GM19193 (cell line): ENCODE results near the gene HIP1R.

Source experiments
- POLR2A ChIP-seq: IDR thresholded peaks from 4 replicates; pipeline ENCODE4 v1.6.1; 2011; ENCODE audit not compliant: insufficient read depth, insufficient read length; ENCODE audit errors: extremely low read depth

The HIP1R gene

DNA sequence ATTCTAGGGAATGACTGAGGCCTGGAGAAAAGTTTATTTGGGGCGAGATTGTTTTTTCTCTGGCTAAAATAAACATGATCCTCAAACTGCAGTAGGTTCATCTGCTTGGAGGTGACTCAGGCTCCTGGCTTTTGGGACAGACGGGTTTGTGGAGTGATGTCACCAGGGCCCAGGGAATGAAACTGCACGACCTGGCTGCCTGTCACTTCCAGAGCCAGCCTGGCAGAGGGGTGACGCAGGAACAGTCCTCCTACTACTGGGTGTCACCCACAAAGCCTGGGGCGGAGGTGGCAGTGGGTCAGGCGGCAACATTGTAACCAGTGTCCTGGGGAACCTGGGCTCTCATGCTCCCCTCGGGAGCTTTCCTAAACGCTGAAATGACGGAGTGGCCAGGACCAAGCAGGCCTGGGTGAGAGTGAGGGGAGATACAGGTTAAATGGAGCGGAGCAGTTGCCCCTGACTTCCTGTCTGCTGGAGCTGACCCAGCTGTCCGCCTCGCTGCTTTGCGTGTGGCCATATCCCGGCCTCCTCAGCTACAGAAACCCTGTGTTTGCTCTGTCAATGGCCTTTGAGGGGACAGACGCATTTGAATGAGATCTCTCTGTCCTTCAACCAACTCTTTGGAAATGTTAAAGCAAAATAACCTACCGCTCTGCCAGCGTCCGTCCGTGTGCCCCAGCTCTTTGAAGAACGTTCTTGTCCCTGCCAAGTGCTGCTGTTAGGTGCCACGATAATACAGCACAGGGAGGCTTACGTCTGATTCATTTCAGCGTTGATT is 6.5 kb downstream of the HIP1R start:
- no peak for TF ChIP-seq POLR2A

DNA sequence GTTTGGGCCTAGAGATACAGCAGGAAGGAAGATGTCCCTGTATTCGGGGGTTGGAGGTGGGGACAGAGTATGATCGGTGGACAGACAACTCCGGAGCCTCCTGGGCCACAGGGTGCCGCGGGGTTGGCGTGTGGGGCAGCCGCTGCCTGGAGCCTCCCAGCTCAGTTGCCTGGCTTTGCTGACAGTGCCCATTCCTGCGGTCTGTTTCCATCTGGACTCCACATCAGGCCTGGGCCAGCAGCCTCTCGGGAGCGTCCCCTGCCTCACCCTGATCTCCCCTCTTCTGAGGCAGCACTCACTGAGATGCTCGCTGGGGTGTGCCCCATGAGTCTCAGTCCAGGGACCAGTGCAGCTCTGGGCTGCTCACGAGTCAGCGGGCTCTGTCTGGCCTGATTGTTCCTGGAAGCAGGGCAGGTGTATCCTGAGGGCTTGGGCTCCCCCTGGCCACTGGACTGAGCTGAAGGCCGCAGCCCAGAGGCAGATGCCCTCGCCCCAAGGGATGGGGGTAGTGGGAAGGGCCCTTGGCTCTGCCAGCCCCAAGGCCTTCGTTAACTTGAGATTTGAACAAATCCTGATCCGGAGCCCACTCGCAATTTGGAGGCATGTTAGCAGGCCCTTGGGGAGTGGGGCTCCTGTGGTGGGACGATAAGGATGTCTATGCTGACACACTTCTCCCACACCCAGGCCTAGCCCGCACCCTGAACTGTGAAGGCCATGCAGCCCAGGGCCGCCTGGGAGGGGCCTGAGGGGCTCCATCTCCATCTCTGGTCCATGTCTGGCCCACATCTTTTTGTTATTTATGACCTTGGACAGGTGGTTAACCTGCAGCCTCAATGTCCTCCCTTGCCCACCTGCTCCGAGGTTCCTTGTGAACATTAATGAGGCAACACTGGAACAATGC is 7.5 kb downstream of the HIP1R start:
- TF ChIP-seq POLR2A, result no peak

DNA sequence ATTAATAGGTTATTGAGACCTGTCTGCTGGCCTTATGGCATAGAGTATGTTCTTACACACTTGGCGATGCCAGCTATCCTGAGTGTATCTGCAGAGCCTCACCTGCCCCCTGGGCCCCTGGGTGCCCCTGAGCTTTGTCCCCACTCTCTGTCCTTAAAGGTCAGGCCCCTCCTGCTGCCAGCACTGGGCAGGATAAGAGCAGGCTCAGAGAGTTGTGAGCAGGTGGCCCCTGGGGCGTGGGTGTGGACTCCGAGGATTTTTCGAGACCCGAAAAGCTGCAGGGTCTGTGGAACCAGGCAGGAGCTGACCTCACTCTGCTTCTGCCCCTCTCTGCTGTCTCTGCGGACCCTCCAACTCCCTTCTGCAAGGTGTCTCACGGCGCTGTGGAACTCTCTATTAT is 8.2 kb downstream of the HIP1R start:
- TF ChIP-seq POLR2A, result no peak

DNA sequence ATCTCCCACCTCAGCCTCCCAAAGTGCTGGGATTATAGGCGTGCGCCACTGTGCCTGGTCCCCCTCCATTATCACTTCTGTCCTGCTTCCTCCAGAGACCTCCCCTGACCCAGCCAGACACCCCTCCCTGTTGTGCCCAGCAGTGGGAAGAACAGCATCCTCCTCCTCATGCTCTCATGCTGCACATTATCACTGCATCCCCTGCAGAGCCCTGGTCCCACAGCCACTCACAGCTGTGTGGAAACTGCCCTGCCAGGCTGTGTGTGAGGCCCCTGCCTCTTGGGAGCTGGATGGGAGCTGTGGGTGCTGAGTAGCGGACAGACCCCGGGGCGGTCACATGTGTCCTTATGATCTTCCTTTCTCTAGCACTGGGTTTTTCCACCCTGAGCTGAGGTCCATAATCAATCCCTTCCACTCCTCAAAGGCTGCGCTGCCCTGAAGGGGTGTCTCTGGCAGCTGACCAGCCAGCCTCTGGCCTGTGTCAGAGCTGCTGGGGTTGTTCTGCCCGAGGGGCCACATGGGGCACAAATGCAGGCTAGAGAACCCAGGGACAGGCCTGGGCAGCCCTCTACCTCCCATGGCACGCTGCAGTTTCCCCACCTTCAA is 9.2 kb downstream of the HIP1R start:
- TF ChIP-seq POLR2A, result no peak

DNA sequence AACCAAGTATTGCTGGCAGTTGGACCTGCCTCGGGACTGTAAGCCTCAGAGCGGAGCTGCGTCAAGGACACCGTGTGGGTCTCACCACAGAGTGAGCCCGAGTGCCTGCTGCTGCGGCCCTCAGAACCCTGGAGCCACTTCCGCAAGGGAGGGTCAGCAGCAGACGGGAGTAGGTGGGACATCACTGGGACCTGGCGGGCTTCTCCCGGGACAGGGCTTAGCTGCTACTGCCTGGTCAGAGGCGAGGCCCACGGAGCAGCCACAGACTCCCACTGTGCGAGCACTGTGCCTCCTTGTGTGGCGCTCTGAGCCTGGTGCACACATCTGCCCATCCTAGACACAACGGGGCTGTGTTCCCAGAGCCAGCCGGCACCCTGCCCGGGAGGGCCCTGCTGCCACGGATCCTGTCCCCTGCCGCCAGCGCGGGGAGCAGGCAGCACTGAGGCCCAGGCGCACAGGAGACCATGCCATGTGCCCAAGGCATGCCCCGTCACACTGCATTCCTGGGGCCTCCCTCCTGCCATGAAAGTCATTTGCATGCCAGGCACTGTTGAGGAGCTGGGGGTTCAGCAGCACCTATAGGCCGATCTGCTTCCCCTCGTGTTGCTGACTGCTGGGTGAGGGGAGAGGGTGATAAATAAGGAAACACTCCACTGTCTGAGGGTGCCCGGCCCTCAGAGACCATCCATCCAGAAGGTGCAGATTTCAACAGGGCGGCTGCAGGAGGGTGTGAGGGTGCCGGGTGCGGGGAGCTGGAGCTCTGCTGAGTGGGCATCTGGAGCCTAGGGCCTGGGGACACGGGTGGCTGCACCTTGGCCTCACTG is 10.0 kb downstream of the HIP1R start:
- no peak for TF ChIP-seq POLR2A

DNA sequence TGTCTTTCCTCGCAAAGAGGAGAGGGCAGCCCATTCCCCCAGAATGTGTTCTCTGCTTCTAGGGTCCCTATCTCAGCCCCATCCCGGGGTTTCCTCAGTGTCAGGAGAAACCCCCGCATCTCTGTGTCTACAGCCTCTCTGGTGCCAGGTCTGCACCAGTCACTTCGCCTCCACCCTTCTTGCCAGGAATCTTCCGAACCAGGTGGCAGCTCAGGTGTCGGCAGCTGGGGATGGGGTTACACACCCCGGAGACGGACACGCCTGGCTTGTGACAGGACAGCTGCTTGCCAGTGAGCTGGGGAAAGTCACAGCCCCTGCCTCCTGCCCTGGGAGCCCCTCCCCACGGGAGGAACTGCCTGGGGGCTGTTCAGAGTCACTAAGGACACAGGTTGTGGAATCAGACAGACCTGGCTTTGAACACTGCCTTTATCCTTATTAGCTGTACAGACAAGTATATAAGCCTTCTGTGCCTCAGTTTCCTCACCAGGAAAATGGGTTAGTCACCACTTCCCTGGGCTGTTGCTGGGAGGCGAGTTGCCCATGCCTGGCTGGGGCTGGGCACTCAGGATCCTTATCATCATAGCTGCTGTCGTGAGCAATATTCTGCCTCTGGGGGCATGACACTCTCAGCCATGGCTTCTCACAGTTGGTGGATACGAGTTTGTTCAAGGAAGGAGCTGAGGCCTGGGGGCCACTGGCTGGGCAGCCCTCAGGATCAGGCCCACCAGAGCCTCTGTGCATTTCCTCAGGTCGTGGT is 10.8 kb downstream of the HIP1R start:
- no peak for TF ChIP-seq POLR2A

DNA sequence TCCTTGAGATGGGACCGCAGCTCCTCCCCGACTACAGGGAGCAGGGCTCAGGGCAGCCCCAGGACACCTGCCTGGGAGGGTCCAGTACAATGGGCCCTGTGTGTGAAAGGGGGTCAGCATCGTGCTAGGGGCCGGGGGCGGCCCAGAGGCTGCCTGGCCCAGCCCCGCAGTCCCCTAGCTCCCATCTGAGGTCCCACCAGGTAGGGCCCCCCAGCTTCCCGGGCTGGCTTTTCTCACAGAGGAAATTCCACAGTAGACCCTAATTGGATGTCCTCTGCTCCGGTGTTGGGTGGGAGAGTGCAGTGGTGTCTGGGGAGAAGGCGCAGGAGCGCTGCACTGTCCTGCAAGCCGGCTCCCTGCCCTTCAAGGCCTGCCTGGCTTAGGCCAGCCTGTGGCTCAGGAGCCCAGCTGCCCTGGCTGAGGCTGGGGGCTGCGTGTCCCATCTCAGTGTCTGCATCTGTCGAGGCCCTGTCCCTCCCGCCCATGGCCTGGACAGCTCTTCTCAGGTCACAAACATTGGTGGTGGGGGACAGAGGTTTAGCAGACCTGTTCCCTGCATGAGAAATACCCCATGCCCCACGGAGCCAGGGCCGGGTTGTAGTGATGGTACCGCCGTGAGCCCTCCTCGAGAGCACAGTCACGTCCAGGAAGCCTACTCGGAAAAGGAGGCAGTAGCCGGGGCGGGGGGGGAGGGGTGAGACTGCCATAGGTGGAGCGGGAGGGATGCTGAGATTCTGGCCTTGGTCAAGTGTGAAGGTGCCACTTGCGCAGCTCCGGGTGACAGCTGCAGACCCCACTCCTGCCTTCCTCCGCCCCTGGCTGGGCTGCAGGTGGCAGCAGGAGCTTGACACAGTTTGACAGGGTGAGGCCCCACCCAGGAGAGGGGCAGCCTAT is 11.6 kb downstream of the HIP1R start:
- TF ChIP-seq POLR2A, result no peak

DNA sequence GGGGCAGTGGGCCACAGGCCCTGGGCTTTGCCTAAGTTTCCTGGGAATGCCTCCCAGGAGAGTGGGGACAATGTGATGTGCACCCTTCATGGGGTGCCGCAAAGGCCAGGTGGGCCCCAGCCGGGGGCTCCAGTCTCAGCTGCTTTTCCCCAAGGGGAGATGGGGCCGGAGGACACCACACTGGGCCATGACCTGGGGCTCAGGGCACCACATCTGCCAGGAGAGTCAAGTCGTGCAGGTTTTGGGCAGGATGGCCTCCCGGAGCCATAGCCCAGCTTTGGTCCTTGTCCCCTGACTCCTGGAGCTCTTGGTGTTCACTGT is 12.2 kb downstream of the HIP1R start:
- no peak for TF ChIP-seq POLR2A

DNA sequence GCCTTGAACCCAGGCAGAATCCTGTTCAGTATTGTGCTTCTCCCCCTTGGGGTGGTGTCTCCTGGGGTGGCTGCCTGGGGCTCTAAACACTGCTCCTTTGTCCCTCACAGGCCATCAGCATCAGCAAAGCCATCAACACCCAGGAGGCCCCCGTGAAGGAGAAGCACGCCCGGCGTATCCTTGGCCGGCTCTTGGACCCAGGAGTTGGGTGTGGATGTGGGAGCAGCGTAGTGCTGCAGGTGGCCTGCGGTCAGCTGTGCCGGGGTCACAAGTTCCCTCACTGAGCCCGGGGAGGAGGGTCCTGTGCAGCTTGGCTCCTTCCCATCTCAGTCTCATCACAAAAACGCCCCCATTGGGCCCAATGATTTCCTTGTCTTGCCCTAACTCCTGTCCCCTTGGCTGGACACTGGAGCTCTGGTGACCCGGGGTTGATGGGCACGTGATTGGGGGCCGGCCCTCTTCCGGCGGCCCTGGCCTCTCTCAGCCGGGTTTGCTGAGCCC is 12.7 kb downstream of the HIP1R start:
- no peak for TF ChIP-seq POLR2A

DNA sequence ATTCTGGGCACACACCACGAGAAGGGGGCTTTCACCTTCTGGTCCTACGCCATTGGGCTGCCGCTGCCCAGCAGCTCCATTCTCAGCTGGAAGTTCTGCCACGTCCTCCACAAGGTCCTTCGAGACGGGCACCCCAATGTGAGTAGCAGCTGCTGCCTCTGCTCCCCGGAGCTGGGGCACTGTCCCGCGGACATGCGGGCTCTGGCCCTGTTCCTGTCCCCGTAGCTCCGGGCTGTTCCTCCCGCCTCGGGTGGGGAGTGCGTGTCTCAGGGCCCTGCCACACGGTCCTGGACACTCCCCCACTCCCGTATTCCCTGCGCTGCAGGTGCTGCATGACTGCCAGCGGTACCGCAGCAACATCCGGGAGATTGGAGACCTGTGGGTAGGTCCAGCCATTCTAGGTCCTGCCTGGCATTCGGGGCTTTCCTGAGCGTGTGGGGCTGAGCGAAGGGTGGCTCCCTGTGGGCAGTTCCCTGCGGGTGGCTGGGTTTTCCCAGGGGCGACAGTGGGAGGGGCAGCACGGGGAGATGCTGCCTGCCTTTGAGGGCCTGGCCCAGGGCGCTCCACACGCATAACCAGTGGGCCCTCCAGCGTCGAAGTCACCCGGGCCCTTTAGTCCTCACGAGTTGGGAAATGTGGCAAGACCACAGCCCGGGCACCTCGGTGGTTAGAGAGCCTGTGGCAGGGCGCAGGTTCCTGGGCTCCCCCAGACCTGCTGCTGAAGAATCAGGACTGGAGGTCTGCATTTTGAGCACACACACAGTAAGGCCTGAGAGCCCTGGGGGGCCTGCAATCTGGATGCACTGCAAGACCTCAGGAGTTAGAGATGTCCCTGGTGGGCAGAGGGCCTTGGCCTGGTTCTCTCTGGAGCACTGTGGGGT is 13.5 kb downstream of the HIP1R start:
- TF ChIP-seq POLR2A, result no peak

DNA sequence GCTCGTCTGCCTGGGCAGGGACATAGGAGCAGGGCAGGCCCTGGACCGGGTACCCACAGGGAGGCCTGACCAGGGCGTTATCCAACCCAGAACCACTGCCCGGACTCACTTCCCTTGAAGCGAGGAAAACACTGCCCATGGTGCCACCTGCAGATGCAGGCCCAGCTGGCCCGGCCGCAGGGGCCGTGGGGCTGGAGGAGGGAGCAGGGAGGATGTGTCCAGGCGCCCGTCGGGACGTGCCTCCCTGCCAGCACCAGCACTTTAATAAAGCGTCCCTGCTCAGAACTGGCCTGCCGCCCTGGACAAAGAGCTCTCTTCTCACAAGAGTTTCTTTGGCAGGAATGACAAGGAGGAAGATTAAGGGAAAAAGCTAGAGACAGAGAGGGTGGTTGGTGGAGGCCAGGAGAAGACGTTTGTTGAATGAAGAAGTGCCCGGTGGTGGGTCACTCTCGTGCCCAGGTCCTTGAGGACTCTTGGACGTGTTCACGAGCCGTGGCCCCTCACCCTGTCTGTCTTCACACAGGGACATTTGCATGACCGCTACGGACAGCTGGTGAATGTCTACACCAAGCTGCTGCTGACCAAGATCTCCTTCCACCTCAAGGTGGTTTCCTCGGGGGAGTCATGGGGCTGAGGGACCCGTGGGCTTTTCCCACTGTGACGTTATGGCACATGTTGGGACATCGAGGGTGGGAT is 14.2 kb downstream of the HIP1R start:
- no peak for TF ChIP-seq POLR2A

DNA sequence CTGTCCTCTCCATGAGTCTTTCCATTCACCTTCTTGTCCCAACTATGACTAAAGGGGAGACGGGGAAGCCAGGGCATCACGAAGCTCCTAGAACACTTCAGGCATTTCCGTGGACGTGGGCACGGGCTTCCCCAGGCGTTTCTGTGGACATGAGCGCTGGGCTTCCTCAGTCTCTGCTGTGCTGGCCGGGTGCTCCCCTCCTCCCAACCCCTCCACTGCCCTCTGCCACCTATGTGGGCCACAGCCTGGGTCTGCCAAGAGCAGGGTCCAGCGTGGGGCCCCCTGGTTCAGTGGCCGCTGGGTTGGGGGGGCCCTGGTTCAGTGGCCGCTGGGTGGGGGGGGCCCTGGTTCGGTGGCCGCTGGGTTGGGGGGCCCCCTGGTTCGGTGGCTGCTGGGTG is 14.8 kb downstream of the HIP1R start:
- TF ChIP-seq POLR2A, result no peak

DNA sequence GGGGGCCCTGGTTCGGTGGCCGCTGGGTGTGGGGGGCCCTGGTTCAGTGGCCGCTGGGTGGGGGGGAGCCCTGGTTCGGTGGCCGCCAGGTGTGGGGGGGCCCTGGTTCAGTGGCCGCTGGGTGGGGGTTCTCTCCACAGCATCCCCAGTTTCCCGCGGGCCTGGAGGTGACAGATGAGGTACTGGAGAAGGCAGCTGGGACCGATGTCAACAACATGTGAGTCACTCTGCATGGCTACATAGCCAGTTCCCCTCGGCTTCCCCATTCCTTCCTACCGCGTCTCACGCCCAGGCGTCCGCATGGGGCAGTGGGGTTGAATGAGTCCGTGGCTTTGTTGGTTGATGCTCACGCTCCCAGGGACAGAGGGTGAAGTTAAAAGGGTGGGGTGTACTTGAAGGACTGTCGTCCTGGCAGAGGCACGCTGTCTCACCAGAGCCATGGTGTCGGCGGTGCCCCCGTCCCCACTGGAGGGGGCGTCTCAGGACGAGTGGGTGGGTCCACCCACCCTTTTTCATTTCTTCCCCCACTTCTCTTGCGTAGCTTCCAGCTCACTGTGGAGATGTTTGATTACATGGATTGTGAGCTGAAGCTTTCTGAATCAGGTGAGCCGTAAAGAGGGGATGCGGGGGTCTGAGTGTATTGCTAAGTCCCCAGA is 15.6 kb downstream of the HIP1R start:
- TF ChIP-seq POLR2A, result no peak
